ENCODE results near the gene C3AR1.
"Not testable (repeated sequence)": the region's sequence is repeated elsewhere in the genome, so short reads cannot be mapped to it uniquely, and the experiment has no call there.

C3AR1 gene

DNA sequence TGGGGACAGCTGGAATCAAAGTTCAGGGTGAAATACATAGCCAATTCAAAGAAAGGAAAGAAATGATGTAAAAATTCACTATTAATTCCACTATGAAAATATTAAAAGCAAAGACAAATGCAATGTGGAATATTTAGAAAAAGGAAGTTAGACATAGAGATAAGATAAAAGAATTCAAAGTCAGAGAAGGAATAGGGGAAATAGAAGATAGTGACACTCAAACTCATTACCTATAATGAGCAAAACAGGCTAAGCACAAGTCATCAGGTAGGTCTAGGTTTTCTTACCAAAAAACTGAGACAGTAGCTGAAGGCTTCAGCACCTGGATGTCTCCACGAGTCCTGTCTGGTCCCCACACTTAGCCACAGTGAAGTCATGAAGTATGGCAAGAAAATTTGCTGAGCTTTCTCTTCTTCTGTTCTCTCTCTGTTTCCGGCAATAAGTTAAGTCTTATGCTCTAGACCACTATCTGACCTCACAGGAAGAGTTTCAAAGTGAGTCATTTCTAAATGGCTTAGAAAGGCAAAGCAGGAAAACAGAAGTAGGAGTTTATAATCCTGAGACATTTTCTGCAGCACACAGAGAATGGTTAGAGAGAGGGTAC lies at the start of gene C3AR1:
Gene C3AR1, minus strand, starts transcription at position 369 of the 604 bp plus-strand sequence. CDS start 6,174 bp downstream, outside the sequence.
- DNase-seq (ENCODE audit: low read depth): peak; percentile 28

- not testable (repeated sequence) for DNase-seq (ENCODE audit: low read depth)
These were observed 47.0 kb upstream of the C3AR1 start for GRCh38 chr12:8113117-8113516.

DNA sequence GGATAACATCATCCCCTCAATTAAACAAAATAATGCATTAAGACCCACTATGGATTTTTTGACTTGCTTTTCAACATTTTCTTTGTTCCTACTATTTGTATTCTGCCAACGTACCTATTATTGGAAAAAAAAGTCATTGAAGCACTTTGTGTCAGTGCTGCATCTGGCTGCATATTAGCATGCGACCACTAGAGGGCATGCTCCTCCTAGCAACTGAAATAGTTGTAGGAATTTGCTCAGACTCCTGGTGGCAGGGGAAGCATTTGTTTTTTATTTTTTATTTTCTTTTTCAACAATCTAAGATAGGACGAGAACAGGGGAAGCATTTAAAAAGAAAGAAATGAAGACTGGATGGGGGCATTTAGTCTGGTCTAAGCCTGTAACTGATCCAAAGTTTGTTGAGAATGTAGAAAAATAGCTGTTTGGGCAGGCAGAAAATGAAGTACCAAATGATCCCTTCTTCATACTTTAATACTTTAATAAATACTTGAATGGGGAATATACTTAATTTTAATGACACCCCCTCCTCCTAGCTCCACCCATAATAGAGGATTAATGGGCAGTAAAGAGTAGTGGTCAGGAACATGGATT lies 42.7 kb upstream of the C3AR1 start:
- peak; percentile 69 for DNase-seq (ENCODE audit: low read depth)

DNA sequence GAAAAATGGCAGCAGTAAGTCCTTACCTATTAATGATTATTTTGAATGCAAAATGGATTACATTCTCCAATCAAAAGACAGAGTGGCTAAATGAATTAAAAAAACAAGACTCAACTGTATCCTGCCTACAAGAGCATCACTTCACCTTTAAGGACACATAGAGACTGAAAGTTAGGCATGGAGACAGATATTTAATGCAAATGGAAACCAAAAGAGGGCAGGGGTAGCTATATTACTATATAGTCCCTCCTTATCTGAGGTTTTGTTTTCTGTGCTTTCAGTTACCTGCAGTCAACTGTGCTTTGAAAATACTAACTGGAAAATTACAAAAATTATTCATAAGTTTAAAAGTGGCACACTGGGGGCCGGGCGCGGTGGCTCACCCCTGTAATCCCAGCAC lies 33.1 kb upstream of the C3AR1 start:
- no peak for DNase-seq (ENCODE audit: low read depth)

DNA sequence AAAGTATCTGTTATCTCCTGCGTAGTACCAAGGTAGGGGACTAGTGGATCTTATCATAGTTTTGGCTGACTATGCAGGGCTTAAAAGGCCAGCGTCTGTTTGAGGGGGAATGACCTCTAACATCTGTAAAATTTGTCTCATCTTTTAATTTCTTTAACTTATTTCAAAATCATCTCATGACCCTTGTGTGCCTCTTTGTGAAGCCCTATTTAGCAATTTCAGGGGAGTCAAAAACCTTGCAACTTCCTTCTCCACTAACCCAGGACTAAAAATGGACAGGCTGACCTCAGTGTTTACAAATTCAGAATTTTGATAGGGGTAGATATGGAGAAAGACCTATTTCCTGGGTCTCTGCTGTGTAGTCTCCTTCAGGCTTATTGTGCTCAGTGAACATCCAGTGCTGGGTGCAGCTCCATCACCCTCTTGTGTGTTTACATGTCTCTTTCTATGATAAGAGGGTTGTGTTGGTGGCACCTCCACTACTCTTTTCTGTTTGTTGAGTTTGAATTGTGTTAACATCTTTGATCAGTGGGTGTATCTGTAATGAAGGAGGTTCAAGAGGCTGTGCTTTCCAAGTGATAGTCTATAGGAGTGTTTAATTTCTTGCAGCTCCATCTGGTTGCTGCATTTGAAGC lies 30.2 kb upstream of the C3AR1 start:
- DNase-seq (ENCODE audit: low read depth): no peak

DNA sequence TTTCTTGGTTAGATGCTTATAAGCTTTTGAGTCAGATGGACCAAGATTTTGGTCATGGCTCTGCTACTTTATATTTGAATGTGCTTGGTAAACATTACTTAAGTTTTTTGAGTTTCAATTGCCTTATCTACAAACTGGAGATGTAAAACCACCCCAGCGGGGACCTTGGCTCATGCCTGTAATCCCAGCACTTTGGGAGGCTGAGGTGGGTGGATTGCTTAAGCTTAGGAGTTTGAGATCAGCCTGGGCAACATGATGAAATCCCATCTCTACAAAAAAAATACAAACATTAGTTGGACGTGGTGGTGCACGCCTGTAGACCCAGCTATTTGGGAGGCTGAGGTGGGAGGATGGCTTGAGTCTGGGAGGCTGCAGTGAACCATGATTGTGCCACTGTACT lies 27.1 kb upstream of the C3AR1 start:
- DNase-seq (ENCODE audit: low read depth): no peak

- DNase-seq (ENCODE audit: low read depth): no peak
These were observed 23.6 kb upstream of the C3AR1 start for GRCh38 chr12:8089716-8090115.

- not testable (repeated sequence) for DNase-seq (ENCODE audit: low read depth)
These were observed 23.1 kb upstream of the C3AR1 start for GRCh38 chr12:8089277-8089676.

- no peak for DNase-seq (ENCODE audit: low read depth)
These were observed 22.4 kb upstream of the C3AR1 start for GRCh38 chr12:8088574-8088973.

DNA sequence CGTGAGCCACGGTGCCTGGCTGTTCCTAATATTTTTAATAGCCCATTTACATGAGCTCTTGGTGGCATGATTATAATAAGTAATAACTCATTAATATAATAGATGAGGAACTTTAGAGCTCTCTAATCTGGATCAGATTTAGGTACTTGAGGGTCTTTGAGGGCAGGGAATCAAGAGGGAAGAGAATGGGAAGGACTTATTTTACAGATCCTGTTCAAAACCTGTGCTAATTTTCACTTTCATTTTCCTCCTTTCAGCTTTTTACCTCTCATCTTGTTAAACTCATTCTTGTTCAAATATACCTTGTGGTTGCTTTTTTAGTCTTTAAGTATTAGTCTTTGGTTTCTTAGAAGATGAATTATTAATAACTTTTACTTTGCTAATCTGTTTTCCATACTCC lies 21.5 kb upstream of the C3AR1 start:
- no peak for DNase-seq (ENCODE audit: low read depth)

- not testable (repeated sequence) for DNase-seq (ENCODE audit: low read depth)
These were observed 18.2 kb upstream of the C3AR1 start for GRCh38 chr12:8084351-8084750.

- DNase-seq (ENCODE audit: low read depth): no peak
These were observed 16.6 kb upstream of the C3AR1 start for GRCh38 chr12:8082808-8083100.

DNA sequence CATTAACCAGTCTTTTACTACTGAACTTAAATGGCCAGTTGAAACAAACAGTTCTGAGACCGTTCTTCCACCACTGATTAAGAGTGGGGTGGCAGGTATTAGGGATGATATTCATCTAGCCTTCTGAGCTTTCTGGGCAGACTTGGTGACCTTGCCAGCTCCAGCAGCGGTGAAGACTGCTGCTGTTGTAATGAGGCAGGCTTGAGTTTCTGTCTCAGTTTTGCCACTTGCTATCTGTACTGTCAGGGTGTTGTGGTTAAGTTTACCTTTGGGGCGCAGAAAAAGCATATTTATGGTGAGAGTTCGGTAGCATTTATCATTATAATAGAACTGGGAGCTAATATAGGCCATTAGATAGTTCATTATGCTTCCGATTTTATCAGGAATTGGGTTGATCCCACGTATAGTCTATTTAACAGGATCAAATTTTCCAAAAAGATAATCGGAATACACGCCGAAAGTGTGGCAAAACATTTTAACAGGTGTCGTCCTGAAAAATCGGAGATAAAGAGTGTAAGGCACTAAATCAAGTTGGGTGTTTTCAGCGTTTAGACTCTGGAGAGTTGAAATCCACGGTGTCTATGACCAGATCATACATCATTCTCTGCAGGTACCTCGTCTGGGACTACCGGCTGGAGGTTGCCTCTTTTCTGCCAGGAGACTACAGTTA lies 15.2 kb upstream of the C3AR1 start:
- DNase-seq (ENCODE audit: low read depth): no peak

- DNase-seq (ENCODE audit: low read depth): no peak
These were observed 14.0 kb upstream of the C3AR1 start for GRCh38 chr12:8080120-8080519.

DNA sequence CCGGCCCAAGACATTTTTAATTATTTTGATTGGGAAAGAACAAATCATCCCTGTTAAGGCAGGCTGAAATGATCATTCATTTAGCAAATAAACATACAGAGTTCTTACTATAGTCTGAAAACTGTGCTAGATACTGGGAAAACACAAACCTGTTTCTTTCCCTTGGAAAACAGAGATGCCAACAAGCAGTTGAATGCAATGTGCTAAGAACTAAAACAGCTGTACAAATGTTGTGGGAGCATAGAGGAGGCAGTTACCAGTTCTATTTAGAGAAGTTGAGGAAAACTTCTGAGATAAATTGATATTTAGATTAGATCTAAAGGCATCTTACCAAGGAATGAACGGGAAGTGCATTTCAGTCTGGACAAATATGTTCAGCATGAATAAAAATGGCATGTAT lies 12.8 kb upstream of the C3AR1 start:
- no peak for DNase-seq (ENCODE audit: low read depth)

DNA sequence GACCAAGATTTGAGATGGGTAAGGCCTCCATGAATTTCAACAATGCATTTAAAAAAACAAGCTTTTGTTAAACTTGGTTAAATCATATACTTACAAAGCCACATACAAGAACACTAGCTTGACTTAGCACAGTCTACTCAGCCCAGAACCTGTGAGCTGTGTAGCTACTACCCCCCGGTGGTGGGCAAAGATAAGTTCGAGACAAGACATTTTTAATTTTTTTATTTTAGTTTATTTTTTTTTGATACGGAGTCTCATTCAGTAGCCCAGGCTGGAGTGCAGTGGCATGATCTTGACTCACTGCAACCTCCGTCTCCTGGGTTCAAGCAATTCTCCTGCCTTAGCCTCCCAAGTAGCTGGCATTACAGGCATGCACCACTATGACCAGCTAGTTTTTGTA lies 12.2 kb upstream of the C3AR1 start:
- peak; percentile 49 for DNase-seq (ENCODE audit: low read depth)

GRCh38 chr12:8077207-8077606 lies 11.0 kb upstream of the C3AR1 start:
- no peak for DNase-seq (ENCODE audit: low read depth)

- no peak for DNase-seq (ENCODE audit: low read depth)
These were observed 10.2 kb upstream of the C3AR1 start for GRCh38 chr12:8076366-8076765.

DNA sequence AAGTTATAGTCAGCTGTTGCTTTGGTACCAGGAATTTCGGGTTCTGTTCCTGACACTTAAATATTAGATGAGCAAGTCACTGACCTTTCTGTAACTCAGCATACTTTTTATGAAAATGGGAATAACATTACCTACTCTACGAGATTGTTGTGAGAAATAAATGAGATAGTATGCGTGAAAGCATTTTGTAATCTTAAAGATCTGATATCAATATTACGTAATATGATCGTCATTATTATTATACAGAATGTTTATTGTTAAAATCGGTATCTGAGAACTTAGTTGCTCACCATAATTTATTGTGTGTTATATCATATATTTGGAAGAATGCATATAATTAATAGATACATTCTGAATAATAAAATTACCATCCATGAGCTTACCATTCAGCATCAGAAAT lies 9.8 kb upstream of the C3AR1 start:
- DNase-seq (ENCODE audit: low read depth): no peak

DNA sequence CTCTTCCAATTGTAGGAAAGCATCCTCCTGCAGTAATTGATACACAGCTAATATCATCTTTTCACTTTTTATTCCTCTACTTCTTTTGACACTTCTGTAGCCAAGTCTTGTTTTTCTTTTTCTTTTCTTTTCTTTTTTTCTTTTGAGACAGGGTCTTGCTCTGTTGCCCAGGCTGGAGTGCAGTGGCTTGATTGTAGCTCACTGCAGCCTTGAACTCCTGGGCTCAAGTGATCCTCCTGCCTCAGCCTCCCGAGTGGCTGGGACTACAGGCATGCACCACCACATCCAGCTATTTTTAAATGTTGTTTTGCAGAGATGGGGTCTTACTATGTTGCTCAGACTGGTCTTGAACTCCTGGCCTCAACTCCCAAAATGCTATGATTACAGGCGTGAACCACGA lies 5.7 kb upstream of the C3AR1 start:
- not testable (repeated sequence) for DNase-seq (ENCODE audit: low read depth)

DNA sequence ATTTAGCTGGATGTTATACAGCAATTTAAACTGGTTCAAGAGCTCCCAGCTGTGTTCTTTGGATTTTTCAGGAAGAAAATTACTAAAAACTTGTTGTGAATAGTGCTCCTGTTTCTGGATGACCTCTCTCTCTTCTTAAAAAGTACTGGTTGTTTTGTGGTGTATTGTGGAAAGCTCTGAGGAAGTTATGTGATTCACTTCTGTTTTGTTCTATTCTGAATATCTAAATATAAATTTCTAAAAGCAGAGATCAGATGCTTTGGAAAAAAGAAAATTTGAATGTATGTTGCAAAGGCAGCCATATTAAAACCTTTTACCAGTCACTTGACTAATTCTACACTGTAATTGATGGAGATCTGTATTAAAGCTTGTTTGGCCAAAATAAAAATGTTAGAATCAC lies 3.4 kb upstream of the C3AR1 start:
- no peak for DNase-seq (ENCODE audit: low read depth)

DNA sequence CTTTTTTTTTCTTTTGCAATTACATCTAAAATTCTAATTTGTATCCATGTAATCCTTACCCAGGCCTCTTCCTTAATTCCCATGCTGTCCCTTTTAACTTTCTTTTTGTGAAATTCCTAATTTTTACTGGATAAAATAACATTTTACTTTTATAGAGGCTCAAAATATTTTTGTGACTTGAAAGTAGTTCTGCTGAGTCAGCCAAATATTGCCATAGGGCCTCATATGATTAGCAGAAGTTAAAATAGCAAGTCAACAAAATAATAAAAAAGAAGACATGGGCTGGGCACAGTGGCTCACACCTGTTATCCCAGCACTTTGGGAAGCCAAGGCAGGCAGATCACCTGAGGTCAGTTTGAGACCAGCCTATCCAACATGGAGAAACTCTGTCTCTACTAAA lies 2.0 kb downstream of the C3AR1 start:
- no peak for DNase-seq (ENCODE audit: low read depth)

DNA sequence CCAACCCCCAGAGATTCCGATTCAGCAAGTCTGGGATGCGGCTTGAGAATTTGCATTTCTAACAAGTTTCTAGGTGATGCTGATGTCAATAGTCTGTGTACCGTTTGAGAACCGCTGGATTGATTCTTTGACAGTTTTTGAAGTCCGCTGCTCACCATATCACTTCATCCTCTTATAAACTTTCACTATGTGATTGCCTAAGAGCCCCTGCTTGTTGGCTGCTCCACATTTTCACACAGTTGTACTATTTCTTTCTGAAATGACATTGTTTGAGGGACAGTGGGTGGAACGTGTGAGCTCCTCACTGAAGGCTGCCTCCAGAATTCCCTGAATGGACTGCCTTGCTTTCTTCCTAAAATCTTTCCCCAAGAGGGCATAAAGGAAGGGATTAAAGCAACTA lies 7.7 kb downstream of the C3AR1 start:
- no peak for DNase-seq (ENCODE audit: low read depth)
